H4 (cell line): ENCODE measurements around the gene SHISA6. TPM values are rescaled to one million over a fixed set of nuclear protein-coding genes. Genes with fewer than 3 reads are reported as not detected.
"Not testable (repeated sequence)": the region's sequence is repeated elsewhere in the genome, so short reads cannot be mapped to it uniquely, and the experiment has no call there.

Source experiments
- DNase-seq: peaks from one replicate; pipeline ENCODE4 v3.0.0-alpha.2; 2015; ENCODE audit warnings: low spot score
- total RNA-seq: library from RNA; depleted of rRNA; stranded (reverse); fragments of >200 nt; shearing (Covaris generic); gene quantifications from 2 replicates; pipeline ENCODE4 v1.2.3, GENCODE V29; 2014

SHISA6 gene
- total RNA-seq, 1 experiment from 2014 or later, result not detected

DNA sequence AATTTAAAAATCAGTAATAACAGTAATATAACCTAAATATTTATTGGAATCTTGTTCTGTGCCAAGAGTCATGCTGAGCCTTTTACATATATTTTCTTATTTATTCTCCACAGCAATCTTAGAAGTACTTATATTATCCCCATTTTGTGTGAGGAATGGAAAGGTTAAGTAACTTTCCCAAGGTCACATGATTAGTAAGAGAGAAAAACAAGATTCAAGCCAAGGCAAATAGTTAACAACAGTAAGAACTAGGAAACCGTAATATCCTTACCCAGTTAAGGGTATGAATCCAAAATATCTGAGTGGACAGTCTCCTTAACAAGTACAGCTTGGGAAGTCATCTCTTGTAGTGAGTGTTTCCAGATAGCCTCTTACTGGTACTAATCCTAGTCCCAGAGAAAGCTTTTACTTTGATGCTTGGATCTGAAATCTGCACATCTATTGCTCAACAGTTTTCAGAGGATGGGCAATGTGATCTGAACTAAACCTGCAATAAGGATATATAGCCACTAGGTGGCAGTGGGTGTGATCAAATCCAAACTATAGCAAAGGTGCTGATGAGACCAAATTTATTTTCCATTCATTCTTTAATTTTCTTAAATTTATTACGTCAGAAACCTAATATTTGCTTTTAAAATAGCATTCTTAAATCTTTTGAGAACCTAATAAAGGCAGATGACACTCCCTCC is 23.3 kb downstream of the SHISA6 start:
- DNase-seq, result no peak

DNA sequence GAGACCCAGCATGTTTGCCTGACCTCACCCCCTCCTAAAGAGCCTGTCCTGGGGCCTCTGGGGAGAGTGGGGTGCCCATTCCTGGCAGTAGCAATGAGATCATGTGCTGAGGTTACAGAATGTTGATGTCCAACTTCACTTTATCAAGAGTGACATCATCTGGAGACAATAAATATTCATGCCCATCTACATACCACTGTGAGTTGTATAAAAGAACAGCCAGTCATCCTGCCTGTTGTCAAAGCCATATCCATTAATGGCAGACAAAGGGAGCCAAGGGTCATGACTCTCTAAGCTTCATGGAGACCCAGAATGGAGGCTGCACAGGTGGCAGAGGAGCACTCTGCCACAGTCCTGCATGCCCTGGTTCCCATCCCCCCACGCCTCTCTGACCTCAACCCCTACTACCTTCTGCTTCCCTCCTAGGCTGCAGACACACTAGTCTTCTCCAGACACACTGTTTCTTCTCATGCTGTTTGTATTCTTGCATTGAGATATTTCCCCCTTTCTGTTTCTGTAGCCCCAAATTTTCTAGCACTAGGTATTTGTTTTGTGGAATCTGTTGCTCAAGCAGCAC is 27.1 kb downstream of the SHISA6 start:
- DNase-seq, result no peak

GRCh38 chr17:11269210-11269609 is 28.2 kb downstream of the SHISA6 start:
- DNase-seq, result no peak

DNA sequence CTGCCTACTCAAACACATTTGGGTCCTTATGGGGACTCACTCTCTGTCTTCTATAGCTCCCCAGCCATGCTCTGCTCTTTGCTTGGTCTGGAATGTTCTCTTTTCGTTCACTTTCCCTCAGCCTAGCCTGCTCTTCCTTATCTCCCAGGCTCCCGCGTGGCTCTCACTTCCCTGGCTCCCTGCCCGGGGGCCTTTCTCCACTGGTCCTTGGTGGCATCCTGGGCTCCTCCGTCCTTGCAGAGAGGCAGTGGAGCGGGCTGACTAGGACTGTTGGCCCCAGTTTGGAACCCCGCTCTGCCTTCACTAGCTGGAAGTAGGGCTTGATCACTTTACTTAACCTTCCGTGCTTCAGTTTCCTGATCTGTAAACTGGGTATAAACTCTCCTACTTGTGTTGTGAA is 31.2 kb downstream of the SHISA6 start:
- DNase-seq, result no peak

GRCh38 chr17:11273596-11273995 is 32.6 kb downstream of the SHISA6 start:
- no peak for DNase-seq

- no peak for DNase-seq
These were observed 33.1 kb downstream of the SHISA6 start for GRCh38 chr17:11274106-11274505.

DNA sequence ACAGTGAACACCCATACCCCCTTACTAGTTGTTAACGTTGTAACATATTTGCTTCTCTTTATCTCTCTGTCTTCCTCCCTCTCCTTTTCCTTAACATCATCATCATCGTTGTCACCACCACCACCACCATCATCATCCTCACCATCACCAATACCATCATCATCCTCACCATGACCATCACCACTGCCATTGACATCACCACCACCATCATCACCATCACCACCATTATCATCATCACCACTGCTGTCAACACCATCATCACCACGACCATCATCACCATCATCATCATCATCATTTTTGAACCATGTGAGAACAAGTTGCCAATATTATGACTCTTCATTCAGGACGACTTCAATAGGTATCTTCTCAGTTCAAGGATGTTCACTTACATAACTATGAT is 35.5 kb downstream of the SHISA6 start:
- DNase-seq, result no peak

DNA sequence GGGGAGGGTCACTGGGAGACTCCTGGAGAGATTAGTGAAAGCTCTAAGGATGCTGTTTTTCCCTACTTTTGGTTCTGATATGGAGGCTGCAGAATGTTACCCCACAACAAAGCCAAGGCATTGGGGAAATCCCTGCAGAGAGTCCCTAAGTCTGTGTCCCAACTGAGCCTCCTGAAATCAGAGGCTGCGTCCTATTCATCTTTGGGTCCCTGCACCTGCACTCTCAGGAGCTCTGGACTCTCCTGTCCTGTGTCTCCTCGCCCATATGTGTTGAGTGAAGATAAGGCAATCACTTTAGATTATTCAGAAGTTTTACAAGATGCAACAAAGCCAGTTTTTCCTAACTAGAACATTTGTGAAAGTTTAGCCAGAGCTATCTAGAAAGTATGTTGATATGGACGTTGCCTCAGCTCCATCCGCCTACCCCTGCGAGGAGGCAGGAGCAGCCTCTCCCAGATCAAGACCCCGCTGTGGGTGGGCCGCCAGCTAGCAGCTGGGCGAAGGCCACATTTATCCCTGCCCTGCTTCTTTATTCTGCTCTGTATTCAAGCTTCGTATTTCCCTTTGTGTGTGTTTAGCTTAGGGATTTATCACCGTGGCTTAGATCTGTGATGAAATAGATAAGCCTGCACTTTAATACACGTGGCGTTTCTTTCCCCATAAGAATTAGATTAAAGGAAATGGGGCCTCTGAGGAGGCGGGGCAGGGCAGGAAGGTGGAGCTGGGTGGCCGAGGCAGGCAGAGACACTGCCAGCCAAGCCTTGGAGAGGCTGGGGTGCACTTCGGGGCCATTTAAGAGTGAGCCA is 37.4 kb downstream of the SHISA6 start:
- DNase-seq, result no peak

DNA sequence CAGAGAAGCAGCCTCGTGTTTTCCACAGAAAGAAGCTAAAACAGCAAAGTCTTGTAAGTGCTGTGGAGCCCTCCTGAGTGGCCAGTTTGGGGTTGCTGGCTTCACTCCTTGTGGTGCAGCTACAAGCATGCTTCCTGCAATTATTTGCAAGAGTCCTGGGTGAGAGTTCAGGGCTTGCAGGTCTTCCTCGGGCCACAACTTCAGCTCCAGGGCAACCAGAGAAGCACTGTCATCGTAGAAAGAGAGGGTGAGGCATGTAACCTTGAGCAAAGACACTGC is 37.9 kb downstream of the SHISA6 start:
- DNase-seq, result no peak

DNA sequence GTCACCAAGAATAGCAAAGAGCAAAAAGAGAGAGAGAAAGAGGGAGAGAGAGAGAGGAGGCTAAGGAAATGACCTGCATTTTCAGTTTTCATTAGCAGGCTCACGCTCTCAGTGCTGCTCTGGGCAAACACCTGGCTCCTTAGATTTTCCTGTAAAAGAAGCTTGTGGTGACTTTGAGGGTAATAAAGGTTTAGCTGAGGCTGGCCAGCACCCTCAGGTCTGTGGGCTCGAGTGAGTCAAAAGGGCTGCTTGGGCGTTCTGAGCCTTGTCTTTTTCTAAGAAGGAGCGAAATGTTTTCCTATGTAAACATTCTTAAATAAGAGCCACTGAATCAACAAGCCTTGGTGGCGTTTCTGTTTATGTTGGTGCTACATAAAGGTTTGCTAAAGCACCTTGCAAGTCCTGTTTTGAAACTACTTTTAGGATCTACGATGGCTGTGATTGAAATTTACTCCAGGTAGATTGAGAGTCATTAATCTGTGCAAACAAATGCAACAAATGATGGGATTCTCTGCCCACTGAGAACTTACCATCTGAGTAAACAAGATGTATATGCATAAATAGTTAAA is 38.8 kb downstream of the SHISA6 start:
- DNase-seq, result no peak

DNA sequence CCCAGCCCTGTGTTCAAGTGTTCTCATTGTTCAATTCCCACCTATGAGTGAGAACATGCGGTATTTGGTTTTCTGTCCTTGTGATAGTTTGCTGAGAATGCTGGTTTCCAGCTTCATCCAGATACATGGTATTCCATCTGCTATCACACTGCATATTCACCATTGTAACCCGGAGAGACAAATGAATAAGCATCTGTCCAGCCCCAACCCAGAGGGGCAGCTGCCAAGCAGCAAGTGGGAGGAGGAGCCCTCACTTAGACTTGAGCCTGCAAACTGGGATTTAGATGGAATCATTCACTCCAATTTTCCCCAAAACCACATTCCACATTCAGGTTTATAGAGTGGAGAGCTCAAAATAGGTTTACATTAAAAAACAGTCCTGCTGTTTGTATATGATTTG is 41.6 kb downstream of the SHISA6 start:
- DNase-seq, result no peak

DNA sequence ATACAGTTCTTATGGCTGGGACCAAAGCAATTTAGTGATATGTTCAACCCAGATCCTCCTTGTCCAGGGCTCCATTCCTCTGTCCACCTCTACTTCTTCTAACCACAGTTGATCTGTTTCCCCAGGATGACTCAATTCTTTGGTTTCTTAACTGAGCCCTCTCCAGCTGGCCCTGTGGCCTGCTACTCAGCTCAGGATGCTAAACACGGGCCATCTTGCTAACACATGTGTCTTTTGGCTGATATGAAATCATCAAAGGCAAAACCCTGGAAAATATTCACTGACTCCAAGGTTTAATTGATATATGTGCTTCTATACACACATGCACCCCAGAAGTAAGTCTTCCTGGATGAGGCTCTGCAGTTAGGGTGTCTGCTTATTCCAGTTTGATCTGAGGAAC is 43.8 kb downstream of the SHISA6 start:
- DNase-seq, result no peak

DNA sequence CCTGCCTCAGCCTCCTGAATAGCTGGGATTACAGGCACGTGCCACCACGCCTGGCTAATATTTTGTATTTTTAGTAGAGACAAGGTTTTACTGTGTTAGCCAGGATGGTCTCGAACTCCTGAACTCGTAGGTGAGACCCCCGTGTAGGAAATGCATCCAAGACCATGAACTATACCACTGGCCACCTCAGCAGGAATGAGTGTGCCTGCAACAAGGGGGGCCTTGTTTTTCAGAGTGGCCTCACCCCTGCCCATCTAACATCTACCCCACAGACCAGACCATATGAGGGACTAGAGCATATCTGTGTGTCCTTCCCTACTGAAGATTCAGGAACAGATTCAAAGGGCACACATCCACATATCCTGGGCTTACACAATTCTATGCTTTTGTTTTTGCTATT is 44.9 kb downstream of the SHISA6 start:
- no peak for DNase-seq

DNA sequence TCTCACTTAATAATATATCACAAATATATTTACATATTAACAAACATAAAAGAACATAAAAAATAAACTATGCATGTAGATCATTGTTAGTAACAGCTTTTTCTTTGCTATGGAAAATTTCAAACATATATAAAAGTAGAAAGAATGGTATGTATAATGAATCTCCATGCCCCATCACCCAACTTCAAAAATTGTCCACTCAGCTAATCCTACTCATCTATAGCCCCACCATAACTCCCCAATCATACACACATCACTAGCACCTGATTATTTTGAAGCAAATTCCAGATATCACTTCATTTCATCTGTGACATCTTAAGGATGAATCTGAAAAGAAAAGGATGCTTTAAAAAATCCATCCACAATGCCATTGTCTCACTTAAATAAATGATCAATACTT is 46.8 kb downstream of the SHISA6 start:
- no peak for DNase-seq

DNA sequence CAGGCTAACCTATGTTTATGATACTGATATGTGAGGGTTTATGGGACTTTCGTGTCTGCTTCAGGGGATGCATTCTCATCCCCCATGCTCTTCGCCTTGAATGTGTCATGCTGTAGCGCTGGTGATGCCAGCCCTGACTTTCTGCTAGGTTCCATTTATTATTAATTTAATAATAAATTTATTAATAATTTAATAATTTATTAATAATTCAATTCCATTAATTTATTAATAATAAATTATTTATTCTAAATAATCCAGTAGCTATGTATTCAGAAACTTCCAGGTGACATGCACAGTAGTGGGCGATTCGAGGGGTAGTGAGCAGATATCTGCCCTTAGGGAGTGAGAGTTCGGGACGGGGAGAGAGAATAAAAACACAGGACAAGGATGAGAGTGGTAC is 49.8 kb downstream of the SHISA6 start:
- no peak for DNase-seq

- no peak for DNase-seq
These were observed 51.5 kb downstream of the SHISA6 start for GRCh38 chr17:11292491-11292890.

- DNase-seq, result no peak
These were observed 52.5 kb downstream of the SHISA6 start for GRCh38 chr17:11293480-11293879.

DNA sequence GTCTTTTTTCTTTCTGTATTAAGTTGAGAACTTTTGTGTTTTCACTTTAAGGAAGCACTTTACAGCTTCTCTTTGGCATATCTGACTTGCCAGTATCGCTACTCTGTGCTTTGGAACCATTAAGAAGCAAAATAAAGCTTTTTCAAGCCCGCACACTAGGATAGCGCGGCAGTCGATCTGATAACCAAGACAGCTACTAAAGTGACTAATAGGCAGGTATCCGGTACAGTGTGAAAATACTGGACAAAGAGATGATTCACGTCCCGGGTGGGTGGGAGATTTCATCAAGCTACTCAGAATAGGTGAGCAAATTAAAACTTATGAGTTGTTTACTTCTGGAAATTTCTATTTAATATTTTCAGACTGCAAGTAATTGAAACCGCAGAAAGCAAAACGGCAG is 53.8 kb downstream of the SHISA6 start:
- no peak for DNase-seq

GRCh38 chr17:11296994-11297393 is 56.0 kb downstream of the SHISA6 start:
- DNase-seq, result no peak

DNA sequence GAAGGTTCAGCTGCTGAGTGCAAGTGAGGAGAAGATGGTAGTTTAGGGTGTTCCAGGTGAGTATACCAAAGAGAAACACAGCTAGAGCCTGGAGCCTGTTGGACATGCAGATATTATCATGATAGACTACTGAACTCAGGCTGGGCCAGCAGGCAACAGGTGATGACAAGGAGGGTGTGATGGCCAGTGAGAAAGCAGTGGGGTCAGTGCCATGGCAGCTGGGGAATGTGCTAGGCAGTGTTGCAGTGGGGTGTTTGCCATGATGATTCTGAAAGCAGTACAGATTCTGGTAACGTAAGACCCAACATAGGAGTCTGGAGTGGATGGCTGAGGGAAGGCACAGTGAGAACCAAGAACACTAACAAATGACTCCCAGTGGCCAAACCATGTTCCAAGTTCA is 57.4 kb downstream of the SHISA6 start:
- DNase-seq, result no peak

- no peak for DNase-seq
These were observed 59.2 kb downstream of the SHISA6 start for GRCh38 chr17:11300201-11300600.

DNA sequence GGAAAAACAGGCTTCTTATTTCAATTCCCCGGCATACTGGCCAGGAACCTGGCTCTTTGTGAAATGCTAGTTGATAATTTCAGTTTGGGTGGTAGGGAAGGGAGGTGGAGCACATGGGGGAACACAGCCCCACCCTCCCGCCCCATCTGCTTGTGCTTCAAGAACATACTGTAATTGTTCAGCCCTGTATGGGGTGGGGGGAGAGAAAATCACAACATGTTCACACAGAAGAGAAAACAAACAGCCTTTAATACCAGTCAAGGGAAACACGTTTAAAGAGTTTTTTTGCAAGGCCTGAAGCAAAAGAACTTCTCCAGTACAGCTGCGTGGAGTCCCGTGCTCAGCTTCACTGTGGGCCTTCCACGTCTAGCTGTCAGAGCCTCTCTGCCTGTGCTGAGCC is 59.7 kb downstream of the SHISA6 start:
- DNase-seq, result no peak

DNA sequence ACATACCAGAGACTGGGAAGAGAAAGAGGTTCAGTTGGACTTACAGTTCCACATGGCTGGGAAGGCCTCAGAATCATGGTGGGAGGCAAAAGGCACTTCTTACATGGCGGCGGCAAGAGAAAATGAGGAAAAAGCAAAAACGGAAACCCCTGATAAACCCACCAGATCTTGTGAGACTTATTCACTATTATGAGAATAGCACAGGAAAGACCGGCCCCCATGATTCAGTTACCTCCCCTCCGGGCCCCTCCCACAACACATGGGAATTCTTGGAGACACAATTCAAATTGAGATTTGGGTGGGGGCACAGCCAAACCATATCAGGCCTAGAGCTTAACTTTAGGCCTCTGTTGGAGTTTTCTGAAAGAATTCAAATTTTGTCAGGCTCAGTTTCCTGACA is 60.9 kb downstream of the SHISA6 start:
- DNase-seq, result not testable (repeated sequence)
